Lung (tissue), 12 donors: ENCODE measurements around the gene SVIL. TPM values are rescaled to one million over a fixed set of nuclear protein-coding genes. Genes with fewer than 3 reads are reported as not detected.
"Not testable (repeated sequence)": the region's sequence is repeated elsewhere in the genome, so short reads cannot be mapped to it uniquely, and the experiment has no call there.

Experiments used
- ATAC-seq: fragments of 200-7000 bp; cut with Tn5 transposase; one replicate; pipeline ENCODE4 v1.9.1; 2020; ENCODE audit warnings: moderate number of reproducible peaks; ENCODE audit not compliant: insufficient read depth, low FRiP score
- DNase-seq, 3 donors: peaks; one replicate each; pipeline ENCODE4 v3.0.0-alpha.2; 2013 to 2017
- H3K27ac ChIP-seq, 2 donors: one replicate each; pipeline ENCODE4 v1.5.1; 2013; ENCODE audit warnings: mild to moderate bottlenecking in 2 of 2, moderate library complexity in 2 of 2, control low read depth in 1 of 2, inconsistent platforms in 1 of 2, low read depth in 1 of 2, low read length in 1 of 2
- H3K27me3 ChIP-seq, 3 donors: one replicate each; pipeline ENCODE4 v1.5.1; 2013; ENCODE audit warnings: low read length in 2 of 3; ENCODE audit not compliant: control insufficient read depth in 3 of 3, insufficient read depth in 3 of 3
- H3K36me3 ChIP-seq, 4 donors: one replicate each; pipeline ENCODE4 v1.5.1; 2013; ENCODE audit warnings: low read length in 4 of 4, mild to moderate bottlenecking in 1 of 4, moderate library complexity in 1 of 4; ENCODE audit not compliant: control insufficient read depth in 4 of 4, insufficient read depth in 4 of 4
- H3K4me1 ChIP-seq, 5 donors: one replicate each; pipeline ENCODE4 v1.5.1; 2013; ENCODE audit warnings: low read length in 5 of 5, mild to moderate bottlenecking in 2 of 5, moderate library complexity in 1 of 5; ENCODE audit not compliant: control insufficient read depth in 5 of 5, insufficient read depth in 5 of 5
- H3K4me3 ChIP-seq: one replicate; pipeline ENCODE4 v1.5.1; 2013; ENCODE audit warnings: mild to moderate bottlenecking, control low read depth, moderate library complexity
- H3K9ac ChIP-seq, 2 donors: one replicate each; pipeline ENCODE4 v1.5.1; 2013; ENCODE audit warnings: low read length in 2 of 2, control low read depth in 1 of 2; ENCODE audit not compliant: insufficient read depth in 1 of 2
- H3K9me3 ChIP-seq, 4 donors: one replicate each; pipeline ENCODE4 v1.5.1; 2013; ENCODE audit warnings: low read length in 3 of 4, mild to moderate bottlenecking in 1 of 4, moderate library complexity in 1 of 4; ENCODE audit not compliant: control insufficient read depth in 4 of 4, insufficient read depth in 3 of 4
- CTCF ChIP-seq: IDR thresholded peaks from 2 replicates; pipeline ENCODE4 v1.5.1; 2012; ENCODE audit warnings: mild to moderate bottlenecking; ENCODE audit errors: control extremely low read depth, extremely low read depth
- WGBS, 2 donors: extraction: QIAGEN DNeasy Blood & Tissue Kit; methylation state at CpG; one replicate each; pipeline ENCODE4 v1.1.7; 2013; 5-methylcytosine and 5-hydroxymethylcytosine counted together
- polyA plus RNA-seq, 2 donors: library from polyadenylated mRNA; stranded (reverse); fragments of 200-250 nt; gene quantifications; one replicate each; pipeline ENCODE4 v1.2.1, GENCODE V29; 2013
- total RNA-seq, 2 donors: library from RNA; depleted of rRNA in 1 of 2; stranded (reverse); fragments of >200 nt in 1 of 2; gene quantifications; one replicate each; pipeline ENCODE4 v1.2.1, GENCODE V29; 2014 to 2021
- donor health status: control.
- donor health status: control.
- donor health status: Bipolar disorder and iron deficiency.
- donor health status: healthy.
- donor health status: DM: yes; HTN: yes; CAD: no.

The SVIL gene
- total and polyA plus RNA-seq, 4 donors = 13.6 to 117 (median 44.0) TPM

- 61 to 79% methylated on average over 2 of the region's 2 CpGs for whole genome bisulfite sequencing, 2 donors
- not testable (repeated sequence) for ATAC-seq
These were observed 64.5 kb downstream of the SVIL start for GRCh38 chr10:29570248-29570647.

GRCh38 chr10:29569795-29570194, 65.0 kb downstream of the SVIL start:
- Histone ChIP-seq H3K9ac (no peak overlapping the region), H3K4me1 (peaks cover 0 to 8% (median 0%) of the 10 kb centered on the region in 5 donors), H3K36me3 (no peaks in the 10 kb centered on the region), H3K4me3 (no peak overlapping the region), H3K27me3 (no peaks in the 10 kb centered on the region), H3K27ac (no peak overlapping the region), H3K9me3 (no peaks in the 10 kb centered on the region)
- ATAC-seq (no peak), DNase-seq (no peak)
- TF ChIP-seq CTCF = no peak

More at GRCh38 chr10:29570248-29570647, 64.5 kb downstream of the SVIL start:
- H3K9me3 ChIP-seq, H3K9ac ChIP-seq, H3K27ac ChIP-seq, DNase-seq, H3K4me3 ChIP-seq, H3K27me3 ChIP-seq, H3K36me3 ChIP-seq: not testable (repeated sequence)
- H3K4me1 ChIP-seq = peaks cover 0 to 11% (median 0%) of the 10 kb centered on the region in 5 donors

GRCh38 chr10:29567003-29567402, 67.8 kb downstream of the SVIL start:
- no peak for ATAC-seq
- Histone ChIP-seq H3K27ac (no peak overlapping the region), H3K36me3 (peaks cover 0 to 6% (median 2%) of the 10 kb centered on the region in 4 donors), H3K27me3 (no peaks in the 10 kb centered on the region), H3K9ac (no peak overlapping the region), H3K9me3 (no peaks in the 10 kb centered on the region), H3K4me1 (peaks cover 0 to 8% (median 0%) of the 10 kb centered on the region in 5 donors), H3K4me3 (no peak overlapping the region)
- TF ChIP-seq CTCF = no peak
- WGBS, 2 donors = 86 to 92% methylated on average over 9 of the region's 9 CpGs
- no peak for DNase-seq

- not testable (repeated sequence) for H3K9me3 ChIP-seq
These were observed 68.6 kb downstream of the SVIL start for GRCh38 chr10:29566209-29566608.

More at GRCh38 chr10:29566209-29566608, 68.6 kb downstream of the SVIL start:
- not testable (repeated sequence) for H3K36me3 ChIP-seq, ATAC-seq, H3K4me1 ChIP-seq, H3K4me3 ChIP-seq, H3K27ac ChIP-seq, DNase-seq, H3K9ac ChIP-seq, H3K27me3 ChIP-seq
- 82 to 91% methylated on average over 7 of the region's 7 CpGs for WGBS, 2 donors
